Astrocyte of the hippocampus (primary cell): ENCODE results near the gene ZNF496.
"Not testable (repeated sequence)": the region's sequence is repeated elsewhere in the genome, so short reads cannot be mapped to it uniquely, and the experiment has no call there.

Experiments
- DNase-seq: peaks from one replicate; pipeline ENCODE4 v3.0.0; 2011; ENCODE audit warnings: low read depth, low spot score

The ZNF496 gene

GRCh38 chr1:247293047-247293446, 38.6 kb downstream of the ZNF496 start:
- peak; percentile 45 for DNase-seq

GRCh38 chr1:247291833-247292561, 39.7 kb downstream of the ZNF496 start:
- DNase-seq, result no peak

- no peak for DNase-seq
Measured at GRCh38 chr1:247291161-247291560, 40.5 kb downstream of the ZNF496 start.

- DNase-seq, result no peak
Measured at GRCh38 chr1:247290576-247290975, 41.1 kb downstream of the ZNF496 start.

DNA sequence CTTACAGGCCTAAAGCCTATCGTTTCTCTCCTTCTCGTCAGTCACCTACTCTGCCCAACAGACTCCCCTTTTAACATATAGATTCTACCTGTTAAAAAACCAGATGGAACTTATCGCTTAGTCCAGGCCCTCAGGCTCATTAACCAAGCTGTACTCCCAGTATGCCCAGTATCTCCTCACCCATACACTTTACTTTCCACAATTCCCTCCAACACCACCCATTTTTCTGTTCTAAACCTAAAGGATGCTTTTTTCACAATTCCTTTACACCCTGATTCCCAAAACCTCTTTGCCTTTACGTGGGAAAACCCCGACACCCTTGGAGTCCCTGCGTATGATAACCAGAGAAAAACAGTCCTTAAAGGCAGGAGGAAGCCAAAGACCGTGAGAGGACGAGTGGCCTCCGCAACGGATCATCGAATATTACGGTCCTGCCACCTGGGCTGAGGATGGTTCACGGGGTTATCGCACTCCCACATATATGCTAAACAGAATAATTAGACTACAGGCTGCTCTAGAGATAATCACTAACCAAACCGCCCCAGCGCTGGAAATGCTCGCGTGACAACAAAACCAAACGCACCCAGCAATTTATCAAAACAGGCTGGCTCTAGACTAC, 42.3 kb downstream of the ZNF496 start:
- not testable (repeated sequence) for DNase-seq

DNA sequence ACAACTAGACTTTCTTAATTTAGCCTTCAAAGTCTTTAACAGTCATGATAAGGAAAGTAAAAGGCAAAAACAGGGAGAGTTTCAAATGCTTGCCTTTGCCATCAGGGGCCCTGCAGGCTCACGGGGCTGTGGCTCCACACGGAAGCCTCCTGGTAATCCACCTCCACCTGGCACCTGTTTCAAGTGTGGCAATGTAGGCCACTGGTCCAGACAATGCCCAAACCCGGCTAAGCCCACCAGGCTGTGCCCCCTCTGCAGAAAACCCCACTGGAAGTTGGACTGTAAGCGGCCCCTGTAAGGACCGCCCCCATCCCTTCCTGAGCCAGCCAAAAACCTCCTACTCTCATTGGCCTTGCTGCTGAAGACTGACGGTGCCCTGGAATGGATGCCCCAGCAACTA, 43.3 kb downstream of the ZNF496 start:
- DNase-seq, result no peak

GRCh38 chr1:247287460-247287859, 44.2 kb downstream of the ZNF496 start:
- no peak for DNase-seq

DNA sequence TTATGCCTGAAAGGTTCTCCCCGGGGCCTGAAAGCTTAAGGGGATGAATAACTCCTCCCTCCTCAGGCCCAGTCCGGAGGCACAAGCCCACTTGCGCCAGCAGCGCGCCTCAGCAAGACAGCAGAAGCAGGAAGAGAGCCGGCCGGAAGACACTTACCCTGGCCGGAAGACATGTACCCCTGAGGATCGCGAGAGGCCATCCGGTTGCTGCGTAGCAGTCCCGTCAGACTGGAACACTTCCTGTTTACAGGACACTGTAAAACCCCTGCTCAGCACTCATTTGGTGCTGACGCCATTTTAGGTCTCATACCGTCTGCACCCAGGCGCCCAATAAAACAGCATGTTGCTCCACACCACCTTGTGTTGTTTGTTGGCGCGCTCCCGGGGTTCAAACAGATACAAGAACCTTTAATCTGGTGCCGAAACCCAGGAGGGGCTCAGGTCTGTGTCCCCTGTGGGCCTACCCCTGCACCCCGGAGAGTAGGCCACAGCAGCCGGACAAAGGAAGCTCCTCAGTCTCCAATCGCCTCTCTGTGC, 45.5 kb downstream of the ZNF496 start:
- DNase-seq, result no peak

GRCh38 chr1:247281001-247281574, 50.6 kb downstream of the ZNF496 start:
- DNase-seq, result peak; percentile 39

DNA sequence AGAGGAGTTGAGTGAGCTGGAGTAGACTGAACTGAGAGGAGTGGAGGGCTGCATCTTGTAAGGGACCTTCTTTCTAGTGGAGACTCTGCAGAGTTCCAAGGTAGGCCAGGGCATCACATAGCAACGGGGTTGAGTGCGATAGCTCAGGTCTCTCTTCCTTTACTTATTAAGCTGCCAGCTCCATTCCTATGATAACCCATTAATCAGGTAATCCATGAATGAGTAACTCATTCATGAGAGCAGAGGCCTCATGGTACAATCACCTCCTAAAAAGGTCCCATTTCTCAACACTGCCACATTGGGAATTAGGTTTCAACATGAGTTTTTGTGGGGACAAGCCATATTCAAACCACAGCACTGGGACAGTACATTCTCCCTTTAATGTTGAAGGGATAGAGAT, 54.5 kb downstream of the ZNF496 start:
- DNase-seq, result no peak

GRCh38 chr1:247274605-247275256, 56.9 kb downstream of the ZNF496 start:
- no peak for DNase-seq

DNA sequence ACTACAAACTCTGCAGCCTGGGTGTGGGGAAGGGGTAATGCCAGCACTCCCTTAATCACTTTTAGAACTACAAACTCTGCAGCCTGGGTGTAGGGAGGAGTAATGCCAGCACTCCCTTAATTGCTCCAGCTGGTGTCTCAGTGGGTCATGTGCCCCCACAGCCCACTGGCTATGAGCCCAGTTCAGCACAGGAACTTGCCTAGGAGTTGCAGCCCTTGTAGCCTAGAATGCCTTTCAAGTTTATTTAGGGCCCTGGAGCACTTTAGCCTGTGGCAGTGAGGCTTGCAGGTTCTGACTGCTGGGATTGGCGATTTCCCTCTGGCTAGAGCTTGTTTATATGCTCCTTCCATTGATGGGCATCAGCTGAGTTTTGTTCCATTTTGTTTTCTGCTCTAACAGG, 58.7 kb downstream of the ZNF496 start:
- DNase-seq, result no peak

DNA sequence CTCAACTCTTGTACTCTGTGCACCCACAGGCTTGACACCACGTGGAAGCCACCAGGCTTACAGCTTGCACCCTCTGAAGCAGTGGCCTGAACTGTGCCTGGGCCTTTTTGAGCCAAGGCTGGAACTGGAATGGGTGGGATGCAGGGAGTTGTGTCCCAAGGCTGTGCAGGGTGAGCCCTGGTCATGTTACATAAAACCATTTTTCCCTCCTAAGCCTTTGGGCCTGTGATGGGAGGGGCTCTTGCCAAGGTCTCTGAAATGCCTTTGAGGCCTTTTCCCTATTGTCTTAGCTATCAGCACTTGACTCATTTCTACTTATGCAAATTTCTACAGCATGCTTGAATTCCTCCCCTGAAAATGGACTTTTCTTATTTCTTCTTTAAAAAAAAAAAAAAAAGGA, 61.7 kb downstream of the ZNF496 start:
- no peak for DNase-seq

DNA sequence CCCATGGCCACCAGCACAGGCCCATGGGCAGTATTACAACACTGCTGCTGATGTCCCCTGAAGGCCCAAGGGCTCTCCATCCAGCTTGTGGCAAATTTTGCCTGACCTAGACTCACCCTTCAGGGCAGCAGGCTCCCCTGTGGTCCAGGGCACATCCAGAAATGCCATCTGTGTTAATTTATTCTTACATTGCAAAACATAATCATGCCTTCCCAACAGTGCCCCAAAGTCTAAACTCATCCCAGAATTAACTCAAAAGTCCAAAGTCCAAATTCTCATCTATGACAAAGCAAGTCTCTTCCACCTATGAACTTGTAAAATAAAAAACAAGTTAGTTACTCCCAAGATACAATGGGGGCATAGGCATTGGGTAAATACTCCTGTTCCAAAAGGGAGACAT, 62.5 kb downstream of the ZNF496 start:
- no peak for DNase-seq

GRCh38 chr1:247268390-247269045, 63.1 kb downstream of the ZNF496 start:
- no peak for DNase-seq

DNA sequence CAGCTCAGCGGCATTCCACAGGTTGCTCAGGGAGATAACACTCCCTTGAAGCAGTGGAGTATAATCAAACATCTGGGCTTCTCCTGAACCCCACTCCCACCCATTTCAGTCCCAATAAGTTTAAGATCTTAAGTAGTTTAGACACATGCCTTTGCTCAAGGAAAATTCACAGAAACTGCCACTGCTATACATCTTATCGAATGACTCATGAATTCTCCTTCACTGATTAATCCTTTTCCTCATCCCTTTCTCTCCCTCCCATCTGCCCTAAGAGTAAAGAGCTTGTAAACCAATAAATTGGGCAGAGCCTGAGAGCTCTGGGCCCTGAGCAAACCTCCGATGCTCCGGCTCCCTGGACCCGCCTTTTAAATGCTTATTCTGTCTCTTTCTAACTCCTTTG, 65.6 kb downstream of the ZNF496 start:
- DNase-seq, result no peak

DNA sequence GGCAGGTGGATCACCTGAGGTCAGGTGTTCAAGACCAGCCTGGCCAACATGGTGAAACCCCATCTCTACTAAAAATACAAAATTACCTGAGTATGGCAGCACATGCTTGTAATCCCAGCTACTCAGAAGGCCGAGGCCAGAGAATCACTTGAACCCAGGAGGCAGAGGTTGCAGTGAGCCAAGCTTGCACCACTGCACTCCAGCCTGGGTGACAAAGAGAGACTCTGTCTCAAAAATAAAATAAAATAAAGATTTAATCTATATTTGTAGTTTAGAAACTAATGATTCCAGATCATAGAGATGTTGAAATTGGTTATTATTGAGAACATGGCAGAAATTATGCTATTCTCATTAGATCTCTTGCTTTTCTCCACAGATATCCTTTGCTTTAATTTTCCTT, 75.9 kb downstream of the ZNF496 start, which contains the start of gene VN1R5:
Gene VN1R5 (plus strand): TSS at position 301 of the 400 bp plus-strand sequence.
- DNase-seq, result not testable (repeated sequence)

DNA sequence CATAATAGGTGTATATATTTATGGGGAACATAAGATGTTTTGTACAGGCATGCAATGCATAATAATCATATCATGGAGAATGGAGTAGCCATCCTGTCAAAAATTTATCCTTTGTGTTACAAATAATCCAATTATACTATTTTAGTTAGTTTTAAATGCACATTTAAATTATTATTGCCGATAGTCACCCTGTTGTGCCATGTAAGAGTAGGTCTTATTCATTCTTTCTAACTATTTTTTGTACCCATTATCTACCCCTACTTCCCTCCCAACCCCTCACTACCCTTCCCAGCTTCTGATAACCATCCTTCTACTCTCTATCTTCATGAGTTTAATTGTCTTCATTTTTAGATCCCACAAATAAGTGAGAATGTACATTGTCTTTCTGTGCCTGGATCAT, 84.1 kb downstream of the ZNF496 start:
- DNase-seq, result no peak
